GM12892 (cell line): ENCODE results near the gene TAF8.

ENCODE experiments used
- POLR2A ChIP-seq: IDR thresholded peaks from 2 replicates; pipeline ENCODE4 v1.6.1; 2011; ENCODE audit warnings: low read depth, low read length, control low read depth
- POLR2AphosphoS5 ChIP-seq: IDR thresholded peaks from 2 replicates; pipeline ENCODE4 v1.6.1; 2011; ENCODE audit warnings: low read depth, low read length, control low read depth

- TF ChIP-seq POLR2AphosphoS5 (no peak), POLR2A (no peak)
These were observed 70.9 kb downstream of the TAF8 start for GRCh38 chr6:42120895-42121865.
